GM12865 (cell line): ENCODE results near the gene NETO1.

ENCODE experiments used
- DNase-seq: peaks from one replicate; pipeline ENCODE4 v3.0.0; 2010; ENCODE audit warnings: low read depth
- H3K4me3 ChIP-seq: 2 replicates; pipeline ENCODE4 v1.5.1; 2011; ENCODE audit warnings: mild to moderate bottlenecking, low read depth, low read length, control low read depth
- TF ChIP-seq, protein P1 (sequence below): IDR thresholded peaks from 2 replicates; pipeline ENCODE4 v1.5.1; 2011; ENCODE audit warnings: low read length, control low read depth, low read depth, inconsistent platforms; ENCODE audit not compliant: insufficient read depth; ENCODE audit errors: missing control alignments

NETO1 gene

DNA sequence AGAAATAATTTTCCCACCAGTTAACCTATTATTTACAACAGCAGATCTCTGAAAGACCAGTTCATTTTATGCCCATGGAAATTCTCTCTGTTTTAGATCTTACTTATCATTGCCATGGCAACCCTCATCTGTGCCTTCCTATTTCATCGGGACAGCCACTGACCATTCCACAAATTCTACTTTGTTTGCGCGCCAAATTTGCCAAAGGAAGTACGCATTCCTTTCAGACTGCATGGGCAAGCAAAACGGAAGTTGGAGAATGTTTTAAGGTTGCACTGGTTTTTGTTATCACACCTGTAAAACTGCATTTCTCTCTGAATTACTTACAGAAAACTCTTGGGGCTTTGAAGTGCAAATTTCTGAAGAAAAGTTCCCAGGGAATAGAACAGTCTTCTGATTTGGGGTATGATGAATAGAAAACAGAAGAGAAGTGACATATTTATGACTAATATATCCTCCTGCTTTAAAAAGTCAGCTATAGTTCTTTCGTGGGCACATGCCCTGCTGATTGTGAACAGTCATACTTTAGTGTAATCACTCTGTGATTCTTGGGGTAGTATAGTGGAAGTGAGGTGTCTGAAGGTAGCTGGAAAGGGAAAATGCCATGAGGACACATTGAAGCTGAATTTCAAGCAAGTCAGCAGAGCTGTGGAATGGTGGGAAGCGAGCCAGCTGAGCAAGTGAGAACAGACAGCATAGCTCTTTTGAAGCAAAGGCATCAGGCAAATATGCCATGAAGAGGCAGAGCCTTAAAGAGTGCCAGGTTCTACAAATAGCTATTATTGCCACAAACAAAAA is 20.9 kb downstream of the NETO1 start:
- DNase-seq: no peak
- TF ChIP-seq, protein P1, sequence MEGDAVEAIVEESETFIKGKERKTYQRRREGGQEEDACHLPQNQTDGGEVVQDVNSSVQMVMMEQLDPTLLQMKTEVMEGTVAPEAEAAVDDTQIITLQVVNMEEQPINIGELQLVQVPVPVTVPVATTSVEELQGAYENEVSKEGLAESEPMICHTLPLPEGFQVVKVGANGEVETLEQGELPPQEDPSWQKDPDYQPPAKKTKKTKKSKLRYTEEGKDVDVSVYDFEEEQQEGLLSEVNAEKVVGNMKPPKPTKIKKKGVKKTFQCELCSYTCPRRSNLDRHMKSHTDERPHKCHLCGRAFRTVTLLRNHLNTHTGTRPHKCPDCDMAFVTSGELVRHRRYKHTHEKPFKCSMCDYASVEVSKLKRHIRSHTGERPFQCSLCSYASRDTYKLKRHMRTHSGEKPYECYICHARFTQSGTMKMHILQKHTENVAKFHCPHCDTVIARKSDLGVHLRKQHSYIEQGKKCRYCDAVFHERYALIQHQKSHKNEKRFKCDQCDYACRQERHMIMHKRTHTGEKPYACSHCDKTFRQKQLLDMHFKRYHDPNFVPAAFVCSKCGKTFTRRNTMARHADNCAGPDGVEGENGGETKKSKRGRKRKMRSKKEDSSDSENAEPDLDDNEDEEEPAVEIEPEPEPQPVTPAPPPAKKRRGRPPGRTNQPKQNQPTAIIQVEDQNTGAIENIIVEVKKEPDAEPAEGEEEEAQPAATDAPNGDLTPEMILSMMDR: no peak
- no peak overlapping the region for H3K4me3 ChIP-seq

DNA sequence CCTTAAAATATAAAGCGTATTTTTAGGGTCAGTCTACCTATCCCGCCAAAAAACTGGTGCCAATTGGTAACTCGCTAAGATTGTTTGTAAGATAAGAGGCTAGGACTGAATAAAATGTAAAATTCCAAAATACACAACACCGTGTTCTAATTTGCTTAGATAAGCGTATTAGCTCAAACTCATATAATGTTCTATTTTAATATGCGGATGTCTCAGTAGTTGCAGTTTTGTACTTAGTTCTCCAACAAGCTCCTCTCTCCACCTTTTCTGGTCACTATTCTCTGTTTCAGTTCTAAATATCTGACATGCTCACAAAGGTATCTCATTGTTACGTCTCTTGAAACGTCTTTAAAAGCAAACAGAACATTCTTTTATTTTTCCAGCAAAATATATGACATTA is 24.0 kb downstream of the NETO1 start:
- TF ChIP-seq, protein P1: no peak
- no peak overlapping the region for H3K4me3 ChIP-seq
- no peak for DNase-seq

DNA sequence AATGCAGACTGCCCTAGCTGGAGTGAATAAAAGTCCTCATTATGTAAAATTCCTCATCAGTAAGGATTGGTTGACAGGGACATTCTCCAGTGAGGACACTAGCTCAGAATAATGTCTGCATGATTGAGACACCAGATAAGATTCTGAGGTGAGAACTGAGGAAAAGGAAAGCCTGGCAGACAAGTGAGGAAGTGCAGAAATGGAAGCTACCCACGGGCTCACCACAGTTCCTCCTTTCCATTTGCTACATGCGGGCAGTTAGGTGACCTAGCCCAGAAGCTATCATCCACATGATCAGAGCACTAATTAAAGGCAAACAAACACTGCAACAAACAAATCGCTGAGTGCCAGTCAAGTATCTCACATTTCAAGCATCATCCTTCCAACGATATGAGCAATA is 27.7 kb downstream of the NETO1 start:
- H3K4me3 ChIP-seq: no peak overlapping the region
- TF ChIP-seq, protein P1: no peak
- DNase-seq: no peak

DNA sequence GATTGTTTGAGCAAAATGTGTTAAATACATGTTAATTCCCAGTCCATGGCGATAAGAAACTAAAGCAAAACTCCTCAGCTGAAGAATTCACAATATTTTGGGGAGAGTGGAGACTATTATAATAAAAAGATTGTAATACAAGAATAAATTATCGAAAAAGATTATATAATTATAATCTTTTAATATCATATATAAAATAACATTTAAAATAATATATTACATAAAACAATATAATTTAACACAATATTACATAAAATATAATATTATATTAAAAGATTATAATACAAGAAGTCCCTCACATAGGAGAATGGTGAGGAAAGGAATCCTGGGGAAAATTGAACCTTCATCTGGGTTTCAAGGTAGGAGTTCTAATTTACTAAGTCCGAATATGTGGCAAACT is 33.1 kb downstream of the NETO1 start:
- TF ChIP-seq, protein P1: no peak
- no peak for DNase-seq
- H3K4me3 ChIP-seq: no peak overlapping the region

DNA sequence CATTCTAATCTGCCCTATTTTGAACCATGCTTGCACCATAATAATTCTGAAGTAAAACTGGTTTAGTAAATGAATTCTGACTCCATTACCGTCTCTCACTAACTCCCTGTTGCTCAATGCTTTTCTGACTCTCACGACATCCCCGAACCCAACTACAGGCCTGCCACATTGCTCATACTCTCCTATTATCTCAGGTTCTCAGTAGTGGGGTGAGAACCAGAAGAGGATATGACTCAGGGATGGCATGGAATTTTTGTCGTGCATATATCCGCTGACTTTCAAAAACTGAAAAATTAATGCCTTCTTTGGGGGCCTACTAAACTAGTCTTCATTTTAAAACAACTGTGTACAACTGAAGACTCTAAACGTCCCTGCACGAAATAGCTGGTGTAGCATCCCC is 34.3 kb downstream of the NETO1 start:
- DNase-seq: no peak
- H3K4me3 ChIP-seq: no peak overlapping the region
- TF ChIP-seq, protein P1: no peak

DNA sequence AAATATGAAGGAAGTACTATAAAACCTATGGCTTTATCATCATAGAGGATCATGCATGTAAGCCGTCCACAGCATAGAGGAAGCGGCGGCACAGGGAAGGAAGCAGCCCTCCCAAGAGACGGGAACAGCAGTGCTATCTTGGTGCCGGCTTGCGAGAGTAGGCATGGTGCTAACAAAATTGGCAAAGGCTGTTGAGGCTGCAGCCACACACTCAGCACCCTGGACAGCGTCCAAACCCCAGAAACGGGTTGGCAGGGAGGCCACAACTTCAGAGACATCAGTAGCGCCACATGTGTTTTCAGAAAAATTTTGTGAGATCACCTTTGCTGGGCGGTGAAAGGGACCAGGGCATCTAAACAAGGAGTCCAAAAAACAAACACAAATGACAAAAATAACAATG is 37.7 kb downstream of the NETO1 start:
- no peak for DNase-seq
- H3K4me3 ChIP-seq: no peak overlapping the region
- TF ChIP-seq, protein P1: no peak

DNA sequence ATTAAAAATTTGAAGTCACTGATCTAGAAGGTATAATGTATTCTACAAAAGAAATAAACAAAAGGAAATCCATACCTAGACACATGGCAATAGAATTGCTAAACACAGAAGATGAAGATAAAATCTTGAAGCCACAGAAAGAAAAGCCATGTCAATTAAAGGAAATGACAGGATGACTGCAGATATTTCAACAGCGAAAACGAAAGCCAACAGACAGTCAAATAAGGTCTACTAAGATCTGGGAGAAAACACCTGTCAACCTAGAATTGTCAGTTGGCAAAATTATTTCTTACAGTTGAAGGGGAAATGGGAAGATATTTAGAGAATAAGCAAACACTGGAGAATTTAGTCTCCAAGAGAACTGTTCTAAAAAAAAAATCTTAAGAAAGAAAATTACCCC is 39.2 kb downstream of the NETO1 start:
- DNase-seq: no peak
- no peak overlapping the region for H3K4me3 ChIP-seq
- TF ChIP-seq, protein P1: no peak
